Putamen (tissue), 1 donor: ENCODE data around the gene BLZF1.
"Not testable (repeated sequence)": the region's sequence is repeated elsewhere in the genome, so short reads cannot be mapped to it uniquely, and the experiment has no call there.

ENCODE experiments used
- DNase-seq: peaks from one replicate; pipeline ENCODE4 v3.0.0-alpha.2; 2016; ENCODE audit warnings: low spot score

The BLZF1 gene

GRCh38 chr1:169367686-169368405 lies at the start of gene BLZF1, which contains the start of gene NME7:
TSS of gene BLZF1 (plus strand) at chr1:169368195. CDS start at chr1:169369523, 1,328 bp downstream.
TSS of gene NME7 (minus strand) at chr1:169367797. CDS start at chr1:169367710, 87 bp downstream.
- peak; percentile 97 for DNase-seq

- DNase-seq = no peak
Measured at GRCh38 chr1:169318536-169319244, 49.3 kb upstream of the BLZF1 start.

- no peak for DNase-seq
Measured at GRCh38 chr1:169321539-169321938, 46.5 kb upstream of the BLZF1 start.

GRCh38 chr1:169322138-169322537 lies 45.9 kb upstream of the BLZF1 start:
- no peak for DNase-seq

- no peak for DNase-seq
Measured at GRCh38 chr1:169325117-169325516, 42.9 kb upstream of the BLZF1 start.

GRCh38 chr1:169326261-169326955 lies 41.6 kb upstream of the BLZF1 start:
- DNase-seq = no peak

- no peak for DNase-seq
Measured at GRCh38 chr1:169326956-169327268, 41.1 kb upstream of the BLZF1 start.

- DNase-seq = no peak
Measured at GRCh38 chr1:169327875-169328274, 40.1 kb upstream of the BLZF1 start.

- DNase-seq = no peak
Measured at GRCh38 chr1:169329383-169329782, 38.6 kb upstream of the BLZF1 start.

GRCh38 chr1:169330927-169331326 lies 37.1 kb upstream of the BLZF1 start:
- DNase-seq = no peak

GRCh38 chr1:169334727-169335126 lies 33.3 kb upstream of the BLZF1 start:
- not testable (repeated sequence) for DNase-seq

GRCh38 chr1:169336947-169337715 lies 30.9 kb upstream of the BLZF1 start:
- DNase-seq = not testable (repeated sequence)

GRCh38 chr1:169338617-169339016 lies 29.4 kb upstream of the BLZF1 start:
- DNase-seq = no peak

GRCh38 chr1:169339773-169340172 lies 28.2 kb upstream of the BLZF1 start:
- no peak for DNase-seq

- DNase-seq = no peak
Measured at GRCh38 chr1:169340882-169341281, 27.1 kb upstream of the BLZF1 start.

- DNase-seq = not testable (repeated sequence)
Measured at GRCh38 chr1:169342096-169342495, 25.9 kb upstream of the BLZF1 start.

- DNase-seq = no peak
Measured at GRCh38 chr1:169345511-169345910, 22.5 kb upstream of the BLZF1 start.

- no peak for DNase-seq
Measured at GRCh38 chr1:169346036-169346589, 21.9 kb upstream of the BLZF1 start.

- no peak for DNase-seq
Measured at GRCh38 chr1:169347688-169348382, 20.2 kb upstream of the BLZF1 start.

- peak; percentile 50 for DNase-seq
Measured at GRCh38 chr1:169348383-169349036, 19.5 kb upstream of the BLZF1 start.

GRCh38 chr1:169360415-169360814 lies 7.6 kb upstream of the BLZF1 start:
- DNase-seq = no peak
